ENCODE data around the gene CWH43.
"Not testable (repeated sequence)": the region's sequence is repeated elsewhere in the genome, so short reads cannot be mapped to it uniquely, and the experiment has no call there.

Gene CWH43

DNA sequence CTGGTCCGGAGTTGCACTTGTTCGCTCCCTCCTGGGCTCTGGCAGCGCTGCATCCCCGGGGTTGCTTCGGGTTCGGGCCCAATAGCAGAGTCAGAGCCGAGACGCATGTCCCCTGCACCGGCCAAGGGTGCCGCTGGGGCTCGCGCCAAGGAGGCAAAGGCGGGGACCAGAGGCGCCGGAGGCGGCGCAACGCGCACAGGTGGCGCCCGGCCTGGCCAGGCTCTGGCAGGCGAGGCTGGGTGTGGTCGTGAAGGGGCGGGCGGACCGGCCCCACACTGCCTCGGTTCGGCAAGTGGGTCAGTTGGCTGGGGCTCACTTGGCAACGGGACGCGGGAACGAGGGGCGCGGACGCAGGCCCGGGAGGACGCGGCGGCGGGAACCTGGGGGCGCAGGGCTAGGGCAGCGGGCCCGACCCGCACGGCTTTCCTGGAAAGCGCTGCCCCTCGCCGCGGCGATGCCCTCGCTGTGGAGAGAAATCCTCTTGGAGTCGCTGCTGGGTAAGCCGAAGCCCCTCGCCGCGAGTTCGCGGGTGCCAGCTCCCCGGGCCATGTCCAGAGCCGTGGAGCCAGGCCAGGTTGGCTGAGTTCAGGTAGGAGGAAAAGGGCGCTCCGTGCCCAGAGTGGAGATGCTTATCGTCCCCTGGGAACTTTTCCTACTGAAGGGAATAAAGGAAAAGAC lies at the start of gene CWH43:
Gene CWH43 (plus strand): TSS at position 300 of the 678 bp plus-strand sequence. CDS start 155 bp downstream, at position 455.
- H3K9me3 ChIP-seq (ENCODE audit: low read length), result no peaks in the 10 kb centered on the region
- H3K27me3 ChIP-seq (ENCODE audit: insufficient read depth, low read length), result peaks cover 48% of the 10 kb centered on the region
- no peak within 1 kb of the TSS for H3K4me3 ChIP-seq (ENCODE audit: low read length)
- H2AFZ ChIP-seq (ENCODE audit: low read depth, low read length), result no peak within 1 kb of the TSS
- no peaks in the 10 kb centered on the region for H3K36me3 ChIP-seq (ENCODE audit: insufficient read depth, low read length)
- no peaks in the 10 kb centered on the region for H3K4me1 ChIP-seq (ENCODE audit: insufficient read depth, low read length)

DNA sequence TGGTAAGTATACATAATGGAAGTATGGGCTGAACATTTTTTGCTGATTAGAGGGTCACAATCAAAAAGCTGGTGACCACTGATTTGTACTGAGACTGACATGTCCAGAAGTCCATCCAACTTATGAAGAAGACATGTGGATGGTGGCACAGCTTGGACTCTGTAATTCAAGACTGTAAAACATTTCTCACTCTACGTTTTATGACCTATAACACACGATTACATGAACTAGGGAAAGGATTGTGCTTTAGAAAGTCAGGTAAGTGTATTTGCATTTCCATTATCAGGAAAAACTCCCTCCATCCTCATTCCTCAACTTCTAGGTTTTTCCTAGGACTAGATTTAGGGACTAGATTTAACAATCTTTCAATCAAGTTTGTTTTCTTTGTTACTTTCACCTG lies 49.0 kb upstream of the CWH43 start:
- Histone ChIP-seq H3K4me3 (ENCODE audit: low read length) (no peak overlapping the region), H3K36me3 (ENCODE audit: insufficient read depth, low read length) (no peaks in the 10 kb centered on the region), H3K27me3 (ENCODE audit: insufficient read depth, low read length) (peaks cover 2% of the 10 kb centered on the region), H3K4me1 (ENCODE audit: insufficient read depth, low read length) (no peaks in the 10 kb centered on the region), H2AFZ (ENCODE audit: low read depth, low read length) (no peak overlapping the region), H3K9me3 (ENCODE audit: low read length) (no peaks in the 10 kb centered on the region)

- H3K36me3 ChIP-seq (ENCODE audit: insufficient read depth, low read length), result no peaks in the 10 kb centered on the region
- H3K27me3 ChIP-seq (ENCODE audit: insufficient read depth, low read length), result peaks cover 3% of the 10 kb centered on the region
- H2AFZ ChIP-seq (ENCODE audit: low read depth, low read length), result no peak overlapping the region
- no peaks in the 10 kb centered on the region for H3K9me3 ChIP-seq (ENCODE audit: low read length)
- H3K4me1 ChIP-seq (ENCODE audit: insufficient read depth, low read length), result no peaks in the 10 kb centered on the region
- H3K4me3 ChIP-seq (ENCODE audit: low read length), result no peak overlapping the region
Observed at GRCh38 chr4:48938831-48939230, 47.2 kb upstream of the CWH43 start.

GRCh38 chr4:48939785-48940184 lies 46.3 kb upstream of the CWH43 start:
- H3K27me3 ChIP-seq (ENCODE audit: insufficient read depth, low read length), result peaks cover 3% of the 10 kb centered on the region
- no peak overlapping the region for H3K4me3 ChIP-seq (ENCODE audit: low read length)

GRCh38 chr4:48943387-48943786 lies 42.7 kb upstream of the CWH43 start:
- Histone ChIP-seq H3K27me3 (ENCODE audit: insufficient read depth, low read length) (peaks cover 3% of the 10 kb centered on the region), H3K4me1 (ENCODE audit: insufficient read depth, low read length) (no peaks in the 10 kb centered on the region), H3K9me3 (ENCODE audit: low read length) (no peaks in the 10 kb centered on the region), H3K36me3 (ENCODE audit: insufficient read depth, low read length) (no peaks in the 10 kb centered on the region), H3K4me3 (ENCODE audit: low read length) (no peak overlapping the region), H2AFZ (ENCODE audit: low read depth, low read length) (no peak overlapping the region)

More at GRCh38 chr4:48939785-48940184, 46.3 kb upstream of the CWH43 start:
- Histone ChIP-seq H3K9me3 (ENCODE audit: low read length) (no peaks in the 10 kb centered on the region), H3K36me3 (ENCODE audit: insufficient read depth, low read length) (no peaks in the 10 kb centered on the region), H3K4me1 (ENCODE audit: insufficient read depth, low read length) (no peaks in the 10 kb centered on the region), H2AFZ (ENCODE audit: low read depth, low read length) (no peak overlapping the region)

GRCh38 chr4:48944252-48944651 lies 41.8 kb upstream of the CWH43 start:
- H3K27me3 ChIP-seq (ENCODE audit: insufficient read depth, low read length), result peaks cover 3% of the 10 kb centered on the region
- H3K9me3 ChIP-seq (ENCODE audit: low read length), result no peaks in the 10 kb centered on the region
- H3K4me3 ChIP-seq (ENCODE audit: low read length), result no peak overlapping the region
- H2AFZ ChIP-seq (ENCODE audit: low read depth, low read length), result no peak overlapping the region
- H3K4me1 ChIP-seq (ENCODE audit: insufficient read depth, low read length), result no peaks in the 10 kb centered on the region
- H3K36me3 ChIP-seq (ENCODE audit: insufficient read depth, low read length), result no peaks in the 10 kb centered on the region

DNA sequence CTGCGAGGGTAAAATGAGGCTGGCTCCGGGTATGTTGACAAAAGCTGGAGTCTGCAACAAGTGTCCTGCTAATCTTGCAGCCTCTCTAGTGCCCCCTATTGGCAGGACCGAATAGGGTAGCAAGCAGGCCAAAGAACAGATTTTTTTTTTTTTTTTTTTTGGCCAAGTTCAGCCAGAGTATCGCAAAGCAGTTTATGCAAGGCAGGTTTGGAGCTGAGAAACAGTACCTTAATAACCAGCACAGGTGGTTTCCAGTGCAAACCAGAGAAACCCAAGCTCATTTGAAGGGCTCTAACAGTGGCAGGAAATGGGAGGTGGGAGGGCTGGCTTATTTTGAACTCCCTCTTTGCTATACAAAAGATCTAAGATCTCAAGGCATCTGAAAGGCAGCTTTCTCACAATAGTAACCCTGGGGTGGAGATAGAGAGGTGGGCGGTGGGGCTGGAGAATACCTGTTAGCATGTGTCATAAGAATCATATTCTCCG lies 41.3 kb upstream of the CWH43 start:
- H2AFZ ChIP-seq (ENCODE audit: low read depth, low read length), result no peak overlapping the region
- peaks cover 3% of the 10 kb centered on the region for H3K27me3 ChIP-seq (ENCODE audit: insufficient read depth, low read length)
- no peak overlapping the region for H3K4me3 ChIP-seq (ENCODE audit: low read length)
- H3K9me3 ChIP-seq (ENCODE audit: low read length), result no peaks in the 10 kb centered on the region
- no peaks in the 10 kb centered on the region for H3K4me1 ChIP-seq (ENCODE audit: insufficient read depth, low read length)
- H3K36me3 ChIP-seq (ENCODE audit: insufficient read depth, low read length), result no peaks in the 10 kb centered on the region

- peaks cover 3% of the 10 kb centered on the region for H3K27me3 ChIP-seq (ENCODE audit: insufficient read depth, low read length)
- no peak overlapping the region for H2AFZ ChIP-seq (ENCODE audit: low read depth, low read length)
- H3K4me3 ChIP-seq (ENCODE audit: low read length), result no peak overlapping the region
- H3K36me3 ChIP-seq (ENCODE audit: insufficient read depth, low read length), result no peaks in the 10 kb centered on the region
- H3K4me1 ChIP-seq (ENCODE audit: insufficient read depth, low read length), result no peaks in the 10 kb centered on the region
- H3K9me3 ChIP-seq (ENCODE audit: low read length), result no peaks in the 10 kb centered on the region
Observed at GRCh38 chr4:48945981-48946380, 40.1 kb upstream of the CWH43 start.

- H3K4me1 ChIP-seq (ENCODE audit: insufficient read depth, low read length), result no peaks in the 10 kb centered on the region
- H3K9me3 ChIP-seq (ENCODE audit: low read length), result no peaks in the 10 kb centered on the region
- no peak overlapping the region for H3K4me3 ChIP-seq (ENCODE audit: low read length)
- no peaks in the 10 kb centered on the region for H3K27me3 ChIP-seq (ENCODE audit: insufficient read depth, low read length)
- H3K36me3 ChIP-seq (ENCODE audit: insufficient read depth, low read length), result no peaks in the 10 kb centered on the region
- H2AFZ ChIP-seq (ENCODE audit: low read depth, low read length), result no peak overlapping the region
Observed at GRCh38 chr4:48947731-48948130, 38.3 kb upstream of the CWH43 start.

DNA sequence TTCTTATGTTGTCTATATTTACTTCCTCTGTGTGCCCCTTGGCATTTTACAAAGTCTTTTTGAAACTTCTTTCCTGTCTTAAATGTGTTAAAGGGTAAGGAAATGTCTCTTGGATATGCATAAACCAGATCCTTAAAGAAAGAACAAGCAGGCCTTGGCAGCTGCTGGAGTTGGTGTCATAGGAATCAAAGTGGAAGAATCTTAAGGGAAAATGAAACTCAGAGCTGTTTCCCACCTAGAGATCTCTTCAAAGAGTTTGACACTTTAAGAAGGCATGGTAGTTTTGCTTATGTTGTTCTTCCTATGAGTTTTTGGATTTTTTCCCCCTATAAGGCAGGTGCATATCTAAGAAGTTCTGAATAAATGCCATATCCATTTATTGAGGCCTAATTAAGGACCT lies 37.0 kb upstream of the CWH43 start:
- Histone ChIP-seq H3K4me1 (ENCODE audit: insufficient read depth, low read length) (peaks cover 1% of the 10 kb centered on the region), H2AFZ (ENCODE audit: low read depth, low read length) (no peak overlapping the region), H3K4me3 (ENCODE audit: low read length) (no peak overlapping the region), H3K9me3 (ENCODE audit: low read length) (no peaks in the 10 kb centered on the region), H3K27me3 (ENCODE audit: insufficient read depth, low read length) (no peaks in the 10 kb centered on the region), H3K36me3 (ENCODE audit: insufficient read depth, low read length) (no peaks in the 10 kb centered on the region)

GRCh38 chr4:48949518-48950219 lies 36.4 kb upstream of the CWH43 start:
- no peaks in the 10 kb centered on the region for H3K9me3 ChIP-seq (ENCODE audit: low read length)
- peaks cover 5% of the 10 kb centered on the region for H3K4me1 ChIP-seq (ENCODE audit: insufficient read depth, low read length)
- H2AFZ ChIP-seq (ENCODE audit: low read depth, low read length), result no peak overlapping the region
- H3K36me3 ChIP-seq (ENCODE audit: insufficient read depth, low read length), result no peaks in the 10 kb centered on the region
- no peaks in the 10 kb centered on the region for H3K27me3 ChIP-seq (ENCODE audit: insufficient read depth, low read length)
- H3K4me3 ChIP-seq (ENCODE audit: low read length), result no peak overlapping the region

GRCh38 chr4:48954314-48954713 lies 31.8 kb upstream of the CWH43 start:
- Histone ChIP-seq H3K27me3 (ENCODE audit: insufficient read depth, low read length) (no peaks in the 10 kb centered on the region), H3K9me3 (ENCODE audit: low read length) (no peaks in the 10 kb centered on the region), H3K4me3 (ENCODE audit: low read length) (no peak overlapping the region), H3K36me3 (ENCODE audit: insufficient read depth, low read length) (no peaks in the 10 kb centered on the region), H3K4me1 (ENCODE audit: insufficient read depth, low read length) (peaks cover 7% of the 10 kb centered on the region), H2AFZ (ENCODE audit: low read depth, low read length) (no peak overlapping the region)

DNA sequence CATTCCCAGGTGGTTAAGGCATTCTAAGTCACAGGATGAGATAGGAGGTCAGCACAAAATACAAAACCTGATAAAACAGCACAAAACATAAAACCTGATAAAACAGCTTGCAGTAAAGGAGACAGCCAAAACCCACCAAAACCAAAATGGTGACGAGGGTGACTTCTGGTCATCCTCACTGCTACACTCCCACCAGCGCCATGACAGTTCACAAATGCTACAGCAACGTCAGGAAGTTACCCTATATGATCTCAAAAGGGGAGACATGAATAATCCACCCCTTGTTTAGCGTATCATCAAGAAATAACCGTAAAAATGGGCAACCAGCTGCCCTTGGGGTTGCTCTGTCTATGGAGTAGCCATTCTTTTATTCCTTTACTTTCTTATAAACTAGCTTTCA lies 28.7 kb upstream of the CWH43 start:
- not testable (repeated sequence) for H3K27me3 ChIP-seq (ENCODE audit: insufficient read depth, low read length); H3K4me1 ChIP-seq (ENCODE audit: insufficient read depth, low read length)

More for the DNA sequence above, 28.7 kb upstream of the CWH43 start:
- not testable (repeated sequence) for H3K9me3 ChIP-seq (ENCODE audit: low read length); H3K4me3 ChIP-seq (ENCODE audit: low read length); H2AFZ ChIP-seq (ENCODE audit: low read depth, low read length); H3K36me3 ChIP-seq (ENCODE audit: insufficient read depth, low read length)
